HEK293T (cell line): ENCODE data around the gene CRNKL1.

Experiments used
- BHLHE40 ChIP-seq: fragments of 450-650 bp; IDR thresholded peaks from 2 replicates; pipeline ENCODE4 v1.6.1; 2016; ENCODE audit warnings: mild to moderate bottlenecking, moderate library complexity, borderline replicate concordance
- CTBP1 ChIP-seq: fragments of 450-650 bp; IDR thresholded peaks from 2 replicates; pipeline ENCODE4 v1.6.1; 2016; ENCODE audit warnings: borderline replicate concordance
- ELF4 ChIP-seq: fragments of 450-650 bp; IDR thresholded peaks from 2 replicates; pipeline ENCODE4 v1.6.1; 2017; ENCODE audit warnings: antibody characterized with exemption
- FOXK2 ChIP-seq: fragments of 450-650 bp; IDR thresholded peaks from 2 replicates; pipeline ENCODE4 v1.6.1; 2016; ENCODE audit warnings: mild to moderate bottlenecking
- FOXM1 ChIP-seq: fragments of 450-650 bp; IDR thresholded peaks from 2 replicates; pipeline ENCODE4 v1.6.1; 2017; ENCODE audit warnings: mild to moderate bottlenecking, borderline replicate concordance
- HDGF ChIP-seq: fragments of 450-650 bp; IDR thresholded peaks from 2 replicates; pipeline ENCODE4 v1.6.1; 2017; ENCODE audit warnings: antibody characterized with exemption, borderline replicate concordance
- NFRKB ChIP-seq: fragments of 450-650 bp; IDR thresholded peaks from 2 replicates; pipeline ENCODE4 v1.6.1; 2016; ENCODE audit warnings: mild to moderate bottlenecking, moderate library complexity
- SP1 ChIP-seq: fragments of 450-650 bp; IDR thresholded peaks from 2 replicates; pipeline ENCODE4 v1.6.1; 2017
- TARDBP ChIP-seq: fragments of 450-650 bp; IDR thresholded peaks from 2 replicates; pipeline ENCODE4 v1.6.1; 2016

GRCh38 chr20:20085812-20086211 lies 33.5 kb upstream of the CRNKL1 start:
- TF ChIP-seq NFRKB (no peak), SP1 (no peak), CTBP1 (no peak), BHLHE40 (no peak), FOXK2 (no peak), FOXM1 (no peak), ELF4 (no peak), HDGF (no peak), TARDBP (no peak)
